HepG2 (cell line): ENCODE data around the gene ARHGAP26. TPM values are rescaled to one million over a fixed set of nuclear protein-coding genes. Genes with fewer than 3 reads are reported as not detected.
A peak's percentile ranks its signal among the peaks of the same experiment; 100 is the strongest.

Experiments
- CBFB ChIP-seq: sonication (generic); formaldehyde crosslinking; IDR thresholded peaks from 2 replicates; pipeline ENCODE4 v1.4.0; 2020; ENCODE audit warnings: missing genetic modification reagents
- CCDC6 ChIP-seq: sonication (generic); formaldehyde crosslinking; IDR thresholded peaks from 2 replicates; pipeline ENCODE4 v1.8.1; 2022; ENCODE audit warnings: mild to moderate bottlenecking, missing genetic modification reagents, moderate library complexity
- FOXK1 ChIP-seq: sonication (generic); formaldehyde crosslinking; IDR thresholded peaks from 2 replicates; pipeline ENCODE4 v1.4.0; 2020; ENCODE audit warnings: low read depth, missing genetic modification reagents, borderline replicate concordance
- HDAC1 ChIP-seq: sonication (generic); formaldehyde crosslinking; IDR thresholded peaks from 2 replicates; pipeline ENCODE4 v1.5.1; 2020; ENCODE audit warnings: mild to moderate bottlenecking, missing genetic modification reagents
- JUNB ChIP-seq: sonication (generic); formaldehyde crosslinking; IDR thresholded peaks from 2 replicates; pipeline ENCODE4 v1.8.0; 2022; ENCODE audit warnings: missing genetic modification reagents, mild to moderate bottlenecking, borderline replicate concordance
- MIER3 ChIP-seq: IDR thresholded peaks from 2 replicates; pipeline ENCODE4 v1.6.1; 2016; ENCODE audit warnings: missing compliant biosample characterization, borderline replicate concordance
- POGZ ChIP-seq: sonication (generic); formaldehyde crosslinking; IDR thresholded peaks from 2 replicates; pipeline ENCODE4 v1.4.0; 2020; ENCODE audit warnings: mild to moderate bottlenecking, missing genetic modification reagents
- RARA ChIP-seq: IDR thresholded peaks from 2 replicates; pipeline ENCODE4 v1.6.1; 2016; ENCODE audit warnings: missing genetic modification reagents, missing compliant biosample characterization
- ZNF543 ChIP-seq: sonication (generic); formaldehyde crosslinking; IDR thresholded peaks from 2 replicates; pipeline ENCODE4 v1.4.0; 2020; ENCODE audit warnings: mild to moderate bottlenecking, missing genetic modification reagents
- ZNF614 ChIP-seq: IDR thresholded peaks from 2 replicates; pipeline ENCODE4 v1.6.1; 2018; ENCODE audit warnings: missing biosample characterization, missing genetic modification reagents, inconsistent platforms, borderline replicate concordance
- ZNF772 ChIP-seq: sonication (generic); formaldehyde crosslinking; IDR thresholded peaks from 2 replicates; pipeline ENCODE4 v1.5.0; 2020; ENCODE audit warnings: mild to moderate bottlenecking, missing genetic modification reagents
- polyA plus RNA-seq, 8 experiments: library from polyadenylated mRNA; depleted of rRNA in 3 of 8; stranded (reverse) in 7 of 8; unstranded in 1 of 8; fragments of >200 nt; fragmentation: Illumina TruSeq in 4 of 8; extraction: Trizol in 4 of 8; gene quantifications; 2 replicates each; pipeline versions ENCODE4 v1.2.1 to v1.2.3, GENCODE V29; 2011 to 2016; ENCODE audit warnings: low read depth in 4 of 8, missing spikeins in 1 of 8, mixed read lengths in 1 of 8; ENCODE audit not compliant: insufficient read depth in 1 of 8
- total RNA-seq, 5 experiments: library from RNA; depleted of rRNA; stranded (reverse); fragments of >200 nt; fragmentation: Illumina TruSeq; extraction: Trizol; gene quantifications; 2 replicates each; pipeline ENCODE4 v1.2.3, GENCODE V29; 2016; ENCODE audit warnings: low read depth in 1 of 5
- TF ChIP-seq, protein P1 (sequence below): sonication (generic); formaldehyde crosslinking; IDR thresholded peaks from 2 replicates; pipeline ENCODE4 v1.9.0; 2021; ENCODE audit warnings: missing genetic modification reagents, mild to moderate bottlenecking, borderline replicate concordance
- TF ChIP-seq, protein P2 (sequence below): sonication (generic); formaldehyde crosslinking; IDR thresholded peaks from 2 replicates; pipeline ENCODE4 v1.9.0; 2021; ENCODE audit warnings: mild to moderate bottlenecking, missing genetic modification reagents
- TF ChIP-seq, protein P3 (sequence below): sonication (generic); formaldehyde crosslinking; IDR thresholded peaks from 2 replicates; pipeline ENCODE4 v1.4.0; 2020; ENCODE audit warnings: missing genetic modification reagents, borderline replicate concordance
- TF ChIP-seq, protein P4 (sequence below): IDR thresholded peaks from 2 replicates; pipeline ENCODE4 v1.6.1; 2016; ENCODE audit warnings: missing biosample characterization, missing genetic modification reagents, low read depth

Gene ARHGAP26
- total and polyA plus RNA-seq, 2 of the 13 experiments (the other 11 are each of a cell fraction or from before 2014, with no cell fraction given) = 9.6 to 18.2 TPM

DNA sequence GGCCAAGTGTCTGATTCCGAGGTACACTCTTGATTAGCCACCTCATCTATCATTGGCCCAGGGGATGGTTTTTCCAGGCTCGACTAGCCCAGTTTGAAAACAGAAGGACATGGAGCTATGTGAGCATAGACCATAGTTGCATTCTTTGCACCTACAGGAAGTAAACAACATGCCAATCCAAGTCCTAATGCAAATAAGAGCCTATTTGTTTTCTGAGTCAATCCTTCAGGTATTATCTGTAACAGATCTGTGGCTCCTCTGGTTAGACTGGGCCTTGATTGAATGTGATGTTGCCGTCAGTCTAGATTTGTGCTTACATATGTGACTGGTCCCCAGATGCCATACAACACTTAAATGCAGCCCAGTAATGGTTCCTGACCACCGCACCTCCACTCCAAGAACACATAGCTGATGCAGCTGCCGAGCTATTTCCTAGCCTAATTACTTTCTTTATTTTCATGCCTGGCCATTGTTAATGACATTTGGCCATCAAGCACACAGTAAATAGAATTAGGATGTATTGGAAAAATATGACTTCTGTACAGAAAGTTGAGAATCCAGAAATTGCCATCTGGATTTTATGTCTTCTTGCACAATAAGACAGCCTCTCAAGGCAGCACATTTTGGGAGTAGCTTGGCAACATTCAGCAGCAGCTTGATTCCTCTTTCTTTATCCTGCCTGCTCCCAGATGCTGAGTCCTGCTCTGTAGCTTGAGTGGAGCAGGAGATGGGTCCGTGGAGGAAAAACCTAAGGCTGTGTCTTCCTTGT is 29.5 kb upstream of the ARHGAP26 start (continued):
- TF ChIP-seq ZNF614 = peak; percentile 90
- TF ChIP-seq, protein P1, sequence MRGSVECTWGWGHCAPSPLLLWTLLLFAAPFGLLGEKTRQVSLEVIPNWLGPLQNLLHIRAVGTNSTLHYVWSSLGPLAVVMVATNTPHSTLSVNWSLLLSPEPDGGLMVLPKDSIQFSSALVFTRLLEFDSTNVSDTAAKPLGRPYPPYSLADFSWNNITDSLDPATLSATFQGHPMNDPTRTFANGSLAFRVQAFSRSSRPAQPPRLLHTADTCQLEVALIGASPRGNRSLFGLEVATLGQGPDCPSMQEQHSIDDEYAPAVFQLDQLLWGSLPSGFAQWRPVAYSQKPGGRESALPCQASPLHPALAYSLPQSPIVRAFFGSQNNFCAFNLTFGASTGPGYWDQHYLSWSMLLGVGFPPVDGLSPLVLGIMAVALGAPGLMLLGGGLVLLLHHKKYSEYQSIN (CRISPR knock-in tag) = no peak
- TF ChIP-seq CBFB (CRISPR knock-in tag) = 0 out of 2 replicates have a peak, but pooled peaks have one; percentile 33
- TF ChIP-seq, protein P2, sequence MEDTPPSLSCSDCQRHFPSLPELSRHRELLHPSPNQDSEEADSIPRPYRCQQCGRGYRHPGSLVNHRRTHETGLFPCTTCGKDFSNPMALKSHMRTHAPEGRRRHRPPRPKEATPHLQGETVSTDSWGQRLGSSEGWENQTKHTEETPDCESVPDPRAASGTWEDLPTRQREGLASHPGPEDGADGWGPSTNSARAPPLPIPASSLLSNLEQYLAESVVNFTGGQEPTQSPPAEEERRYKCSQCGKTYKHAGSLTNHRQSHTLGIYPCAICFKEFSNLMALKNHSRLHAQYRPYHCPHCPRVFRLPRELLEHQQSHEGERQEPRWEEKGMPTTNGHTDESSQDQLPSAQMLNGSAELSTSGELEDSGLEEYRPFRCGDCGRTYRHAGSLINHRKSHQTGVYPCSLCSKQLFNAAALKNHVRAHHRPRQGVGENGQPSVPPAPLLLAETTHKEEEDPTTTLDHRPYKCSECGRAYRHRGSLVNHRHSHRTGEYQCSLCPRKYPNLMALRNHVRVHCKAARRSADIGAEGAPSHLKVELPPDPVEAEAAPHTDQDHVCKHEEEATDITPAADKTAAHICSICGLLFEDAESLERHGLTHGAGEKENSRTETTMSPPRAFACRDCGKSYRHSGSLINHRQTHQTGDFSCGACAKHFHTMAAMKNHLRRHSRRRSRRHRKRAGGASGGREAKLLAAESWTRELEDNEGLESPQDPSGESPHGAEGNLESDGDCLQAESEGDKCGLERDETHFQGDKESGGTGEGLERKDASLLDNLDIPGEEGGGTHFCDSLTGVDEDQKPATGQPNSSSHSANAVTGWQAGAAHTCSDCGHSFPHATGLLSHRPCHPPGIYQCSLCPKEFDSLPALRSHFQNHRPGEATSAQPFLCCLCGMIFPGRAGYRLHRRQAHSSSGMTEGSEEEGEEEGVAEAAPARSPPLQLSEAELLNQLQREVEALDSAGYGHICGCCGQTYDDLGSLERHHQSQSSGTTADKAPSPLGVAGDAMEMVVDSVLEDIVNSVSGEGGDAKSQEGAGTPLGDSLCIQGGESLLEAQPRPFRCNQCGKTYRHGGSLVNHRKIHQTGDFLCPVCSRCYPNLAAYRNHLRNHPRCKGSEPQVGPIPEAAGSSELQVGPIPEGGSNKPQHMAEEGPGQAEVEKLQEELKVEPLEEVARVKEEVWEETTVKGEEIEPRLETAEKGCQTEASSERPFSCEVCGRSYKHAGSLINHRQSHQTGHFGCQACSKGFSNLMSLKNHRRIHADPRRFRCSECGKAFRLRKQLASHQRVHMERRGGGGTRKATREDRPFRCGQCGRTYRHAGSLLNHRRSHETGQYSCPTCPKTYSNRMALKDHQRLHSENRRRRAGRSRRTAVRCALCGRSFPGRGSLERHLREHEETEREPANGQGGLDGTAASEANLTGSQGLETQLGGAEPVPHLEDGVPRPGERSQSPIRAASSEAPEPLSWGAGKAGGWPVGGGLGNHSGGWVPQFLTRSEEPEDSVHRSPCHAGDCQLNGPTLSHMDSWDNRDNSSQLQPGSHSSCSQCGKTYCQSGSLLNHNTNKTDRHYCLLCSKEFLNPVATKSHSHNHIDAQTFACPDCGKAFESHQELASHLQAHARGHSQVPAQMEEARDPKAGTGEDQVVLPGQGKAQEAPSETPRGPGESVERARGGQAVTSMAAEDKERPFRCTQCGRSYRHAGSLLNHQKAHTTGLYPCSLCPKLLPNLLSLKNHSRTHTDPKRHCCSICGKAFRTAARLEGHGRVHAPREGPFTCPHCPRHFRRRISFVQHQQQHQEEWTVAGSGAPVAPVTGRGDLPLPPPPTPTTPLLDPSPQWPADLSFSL (CRISPR knock-in tag) = no peak
- no peak for TF ChIP-seq ZNF543
- peak; percentile 32; the same call in 1 of the 2 replicates for TF ChIP-seq JUNB (CRISPR knock-in tag)
- TF ChIP-seq, protein P3, sequence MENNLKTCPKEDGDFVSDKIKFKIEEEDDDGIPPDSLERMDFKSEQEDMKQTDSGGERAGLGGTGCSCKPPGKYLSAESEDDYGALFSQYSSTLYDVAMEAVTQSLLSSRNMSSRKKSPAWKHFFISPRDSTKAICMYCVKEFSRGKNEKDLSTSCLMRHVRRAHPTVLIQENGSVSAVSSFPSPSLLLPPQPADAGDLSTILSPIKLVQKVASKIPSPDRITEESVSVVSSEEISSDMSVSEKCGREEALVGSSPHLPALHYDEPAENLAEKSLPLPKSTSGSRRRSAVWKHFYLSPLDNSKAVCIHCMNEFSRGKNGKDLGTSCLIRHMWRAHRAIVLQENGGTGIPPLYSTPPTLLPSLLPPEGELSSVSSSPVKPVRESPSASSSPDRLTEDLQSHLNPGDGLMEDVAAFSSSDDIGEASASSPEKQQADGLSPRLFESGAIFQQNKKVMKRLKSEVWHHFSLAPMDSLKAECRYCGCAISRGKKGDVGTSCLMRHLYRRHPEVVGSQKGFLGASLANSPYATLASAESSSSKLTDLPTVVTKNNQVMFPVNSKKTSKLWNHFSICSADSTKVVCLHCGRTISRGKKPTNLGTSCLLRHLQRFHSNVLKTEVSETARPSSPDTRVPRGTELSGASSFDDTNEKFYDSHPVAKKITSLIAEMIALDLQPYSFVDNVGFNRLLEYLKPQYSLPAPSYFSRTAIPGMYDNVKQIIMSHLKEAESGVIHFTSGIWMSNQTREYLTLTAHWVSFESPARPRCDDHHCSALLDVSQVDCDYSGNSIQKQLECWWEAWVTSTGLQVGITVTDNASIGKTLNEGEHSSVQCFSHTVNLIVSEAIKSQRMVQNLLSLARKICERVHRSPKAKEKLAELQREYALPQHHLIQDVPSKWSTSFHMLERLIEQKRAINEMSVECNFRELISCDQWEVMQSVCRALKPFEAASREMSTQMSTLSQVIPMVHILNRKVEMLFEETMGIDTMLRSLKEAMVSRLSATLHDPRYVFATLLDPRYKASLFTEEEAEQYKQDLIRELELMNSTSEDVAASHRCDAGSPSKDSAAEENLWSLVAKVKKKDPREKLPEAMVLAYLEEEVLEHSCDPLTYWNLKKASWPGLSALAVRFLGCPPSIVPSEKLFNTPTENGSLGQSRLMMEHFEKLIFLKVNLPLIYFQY = peak; percentile 90; the same call in 1 of the 2 replicates
- peak; percentile 78; the same call in 1 of the 2 replicates for TF ChIP-seq MIER3 (CRISPR knock-in tag)
- TF ChIP-seq HDAC1 = peak; percentile 63
- TF ChIP-seq CCDC6 (CRISPR knock-in tag) = peak; percentile 43; the same call in 1 of the 2 replicates
- TF ChIP-seq RARA (CRISPR knock-in tag) = peak; percentile 90
- TF ChIP-seq, protein P4, sequence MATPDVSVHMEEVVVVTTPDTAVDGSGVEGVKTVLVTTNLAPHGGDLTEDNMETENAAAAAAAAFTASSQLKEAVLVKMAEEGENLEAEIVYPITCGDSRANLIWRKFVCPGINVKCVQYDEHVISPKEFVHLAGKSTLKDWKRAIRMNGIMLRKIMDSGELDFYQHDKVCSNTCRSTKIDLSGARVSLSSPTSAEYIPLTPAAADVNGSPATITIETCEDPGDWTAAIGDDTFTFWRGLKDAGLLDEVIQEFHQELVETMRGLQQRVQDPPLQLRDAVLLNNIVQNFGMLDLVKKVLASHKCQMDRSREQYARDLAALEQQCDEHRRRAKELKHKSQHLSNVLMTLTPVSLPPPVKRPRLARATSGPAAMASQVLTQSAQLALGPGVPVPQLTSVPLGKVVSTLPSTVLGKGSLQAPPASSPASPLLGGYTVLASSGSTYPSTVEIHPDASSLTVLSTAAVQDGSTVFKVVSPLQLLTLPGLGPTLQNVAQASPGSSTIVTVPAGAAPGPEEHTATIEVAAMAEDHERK = no peak
- TF ChIP-seq ZNF772 = no peak
- peak; percentile 86; the same call in 1 of the 2 replicates for TF ChIP-seq FOXK1
- peak; percentile 41 for TF ChIP-seq POGZ
